ENCODE data around the gene NEK11. TPM values are rescaled to one million over a fixed set of nuclear protein-coding genes. Genes with fewer than 3 reads are reported as not detected.

The NEK11 gene
- total RNA-seq, 1 experiment from 2014 or later: 13.2 TPM

DNA sequence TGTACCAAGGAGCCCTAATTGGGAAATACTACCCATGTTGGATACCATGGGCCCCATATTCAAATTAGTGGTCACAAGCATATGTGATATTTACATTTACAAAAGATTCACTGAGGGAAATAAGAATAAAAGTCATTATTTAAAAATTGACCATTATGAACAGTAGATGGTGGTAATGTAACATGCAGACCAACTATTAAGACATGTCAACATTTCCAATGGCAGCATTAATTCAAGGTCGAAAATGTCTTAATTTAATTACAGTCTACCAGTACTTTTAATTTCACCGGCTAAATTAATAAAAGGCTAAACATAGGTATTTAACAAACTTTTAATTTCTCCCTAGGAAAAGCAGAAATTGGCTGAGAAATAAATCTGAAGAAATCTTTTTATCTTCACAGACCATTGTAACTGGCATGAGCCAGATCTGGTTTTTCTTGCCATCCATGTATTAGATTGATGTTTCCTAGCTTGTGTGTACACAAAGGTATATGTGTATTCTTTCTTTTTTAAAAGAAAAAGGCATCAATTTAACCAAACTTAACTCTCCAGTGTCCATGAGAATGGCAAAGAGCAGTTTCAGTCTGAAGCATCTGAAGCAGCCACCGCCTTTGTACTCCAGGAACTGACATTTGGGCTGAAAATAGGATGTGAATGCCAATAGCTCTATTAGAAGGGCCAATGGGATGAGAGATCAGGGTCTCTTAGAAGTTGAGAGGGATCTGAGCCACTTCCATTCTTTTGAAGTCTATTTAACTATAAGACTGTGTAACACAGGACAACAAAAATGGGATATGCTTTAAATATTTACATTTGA lies 26.6 kb downstream of the NEK11 start:
- H2AFZ ChIP-seq: no peak overlapping the region
- H3F3A ChIP-seq (ENCODE audit: insufficient read depth, low read depth): no peaks in the 10 kb centered on the region

DNA sequence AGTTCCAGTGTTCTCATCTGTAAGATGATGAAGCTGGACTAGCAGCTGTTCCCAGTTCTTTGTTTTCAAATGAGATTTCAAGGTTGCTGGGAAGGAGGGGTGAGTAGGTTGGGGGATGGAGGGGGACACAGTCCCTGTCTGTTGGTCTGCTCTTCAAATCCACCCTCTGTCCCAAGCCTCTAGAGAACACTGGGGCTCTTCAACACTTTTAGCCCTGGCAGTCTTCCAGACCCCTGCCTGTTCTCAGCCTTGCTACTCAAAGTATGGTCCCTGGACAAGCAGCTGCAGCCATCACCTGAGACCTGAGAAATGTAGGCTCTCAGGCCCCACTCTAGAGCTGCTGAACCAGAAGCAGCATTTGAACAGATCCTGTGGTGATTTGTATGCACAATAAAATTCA lies 41.3 kb downstream of the NEK11 start:
- Histone ChIP-seq H3K4me3 (no peak overlapping the region), H4K20me1 (ENCODE audit: insufficient read depth) (no peaks in the 10 kb centered on the region), H3K4me2 (no peak overlapping the region), H3K36me3 (ENCODE audit: low read depth) (no peaks in the 10 kb centered on the region), H3K9me2 (ENCODE audit: insufficient read depth) (no peaks in the 10 kb centered on the region), H3K4me1 (replicated peaks; ENCODE audit: insufficient read depth) (no peaks in the 10 kb centered on the region), H3K9me3 (ENCODE audit: insufficient read depth, low read depth) (no peaks in the 10 kb centered on the region), H3F3A (ENCODE audit: insufficient read depth, low read depth) (no peaks in the 10 kb centered on the region), H2AFZ (no peak overlapping the region), H3K79me2 (ENCODE audit: low read depth) (no peaks in the 10 kb centered on the region), H3K27ac (no peak overlapping the region), H3K27me3 (ENCODE audit: insufficient read depth, low read depth) (no peaks in the 10 kb centered on the region)
- TF ChIP-seq, protein P1, sequence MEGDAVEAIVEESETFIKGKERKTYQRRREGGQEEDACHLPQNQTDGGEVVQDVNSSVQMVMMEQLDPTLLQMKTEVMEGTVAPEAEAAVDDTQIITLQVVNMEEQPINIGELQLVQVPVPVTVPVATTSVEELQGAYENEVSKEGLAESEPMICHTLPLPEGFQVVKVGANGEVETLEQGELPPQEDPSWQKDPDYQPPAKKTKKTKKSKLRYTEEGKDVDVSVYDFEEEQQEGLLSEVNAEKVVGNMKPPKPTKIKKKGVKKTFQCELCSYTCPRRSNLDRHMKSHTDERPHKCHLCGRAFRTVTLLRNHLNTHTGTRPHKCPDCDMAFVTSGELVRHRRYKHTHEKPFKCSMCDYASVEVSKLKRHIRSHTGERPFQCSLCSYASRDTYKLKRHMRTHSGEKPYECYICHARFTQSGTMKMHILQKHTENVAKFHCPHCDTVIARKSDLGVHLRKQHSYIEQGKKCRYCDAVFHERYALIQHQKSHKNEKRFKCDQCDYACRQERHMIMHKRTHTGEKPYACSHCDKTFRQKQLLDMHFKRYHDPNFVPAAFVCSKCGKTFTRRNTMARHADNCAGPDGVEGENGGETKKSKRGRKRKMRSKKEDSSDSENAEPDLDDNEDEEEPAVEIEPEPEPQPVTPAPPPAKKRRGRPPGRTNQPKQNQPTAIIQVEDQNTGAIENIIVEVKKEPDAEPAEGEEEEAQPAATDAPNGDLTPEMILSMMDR (conservative IDR thresholded peaks at IDR 0.05): no peak
- no peak for TF ChIP-seq EZH2 (IDR thresholded peaks at IDR 0.05; ENCODE audit: low read depth)
- BruUV-seq (replicated peaks): no TSS peak
- intact Hi-C loops (cut with micrococcal nuclease; ENCODE audit: unreplicated experiment): no loop called here
- ChIA-PET POLR2A (ENCODE audit: unreplicated experiment) (no interaction called here), CTCF (no interaction called here)
- no peak for DNase-seq

More for the DNA sequence above, 26.6 kb downstream of the NEK11 start:
- Histone ChIP-seq H3K9me2 (ENCODE audit: insufficient read depth) (no peaks in the 10 kb centered on the region), H4K20me1 (ENCODE audit: insufficient read depth) (no peaks in the 10 kb centered on the region), H3K4me1 (replicated peaks; ENCODE audit: insufficient read depth) (no peaks in the 10 kb centered on the region), H3K4me2 (no peak overlapping the region), H3K9me3 (ENCODE audit: insufficient read depth, low read depth) (no peaks in the 10 kb centered on the region), H3K4me3 (no peak overlapping the region), H3K36me3 (ENCODE audit: low read depth) (no peaks in the 10 kb centered on the region), H3K27me3 (ENCODE audit: insufficient read depth, low read depth) (no peaks in the 10 kb centered on the region), H3K79me2 (ENCODE audit: low read depth) (no peaks in the 10 kb centered on the region), H3K27ac (no peak overlapping the region)
- CTCF ChIA-PET: no interaction called here
- POLR2A ChIA-PET (ENCODE audit: unreplicated experiment): no interaction called here
- intact Hi-C loops (cut with micrococcal nuclease; ENCODE audit: unreplicated experiment): loop anchor here (1.0 kb wide), 1 partner anchor 976 kb away; no protein-coding TSS in a partner anchor
- TF ChIP-seq, protein P1 (conservative IDR thresholded peaks at IDR 0.05): peak; percentile 61
- no peak for TF ChIP-seq EZH2 (IDR thresholded peaks at IDR 0.05; ENCODE audit: low read depth)
- no peak for DNase-seq
- BruUV-seq (replicated peaks): no TSS peak

DNA sequence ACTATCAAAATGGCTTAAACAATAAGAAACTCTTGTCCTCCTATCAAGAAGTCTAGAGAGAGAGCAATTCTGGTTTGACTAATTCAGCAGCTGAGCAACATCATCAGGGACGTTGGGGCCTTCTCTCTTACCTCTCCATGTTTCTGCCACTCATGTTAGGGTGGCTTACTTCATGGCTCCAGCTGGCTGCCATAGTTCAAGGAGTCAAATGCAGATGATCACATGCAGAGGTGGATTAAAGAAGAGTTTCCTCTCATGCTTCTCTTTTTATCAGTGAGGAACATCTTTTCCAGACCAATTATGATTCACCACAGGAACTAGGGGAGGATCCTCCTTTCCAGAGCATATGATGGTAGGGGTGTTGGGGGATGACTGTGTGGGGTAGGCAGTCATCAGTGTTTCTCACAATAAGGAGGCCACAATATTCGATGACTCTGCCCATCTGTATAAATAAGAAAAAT lies 45.5 kb downstream of the NEK11 start:
- CTCF ChIA-PET: no interaction called here
- Histone ChIP-seq H3K4me1 (replicated peaks; ENCODE audit: insufficient read depth) (no peaks in the 10 kb centered on the region), H3K27me3 (ENCODE audit: insufficient read depth, low read depth) (no peaks in the 10 kb centered on the region), H2AFZ (no peak overlapping the region), H3K79me2 (ENCODE audit: low read depth) (no peaks in the 10 kb centered on the region), H3K36me3 (ENCODE audit: low read depth) (no peaks in the 10 kb centered on the region), H3K4me2 (no peak overlapping the region), H4K20me1 (ENCODE audit: insufficient read depth) (no peaks in the 10 kb centered on the region), H3K9me2 (ENCODE audit: insufficient read depth) (no peaks in the 10 kb centered on the region), H3K4me3 (no peak overlapping the region), H3K9me3 (ENCODE audit: insufficient read depth, low read depth) (no peaks in the 10 kb centered on the region), H3K27ac (no peak overlapping the region), H3F3A (ENCODE audit: insufficient read depth, low read depth) (no peaks in the 10 kb centered on the region)
- TF ChIP-seq, protein P1 (conservative IDR thresholded peaks at IDR 0.05): no peak
- TF ChIP-seq EZH2 (IDR thresholded peaks at IDR 0.05; ENCODE audit: low read depth): no peak
- no peak for DNase-seq
- BruUV-seq (replicated peaks): no TSS peak
- intact Hi-C loops (cut with micrococcal nuclease; ENCODE audit: unreplicated experiment): no loop called here
- POLR2A ChIA-PET (ENCODE audit: unreplicated experiment): no interaction called here

All from PC-9 (cell line).